GM15510 (cell line): Measurements from ENCODE around the gene PRSS56.

Experiments
- POLR2A ChIP-seq: IDR thresholded peaks from 3 replicates; pipeline ENCODE4 v1.6.1; 2011; ENCODE audit warnings: borderline replicate concordance; ENCODE audit not compliant: insufficient read length; ENCODE audit errors: extremely low read depth

The PRSS56 gene

GRCh38 chr2:232511336-232511890 lies 8.8 kb upstream of the PRSS56 start:
- TF ChIP-seq POLR2A, result no peak

- no peak for TF ChIP-seq POLR2A
Measured at GRCh38 chr2:232512602-232513001, 7.6 kb upstream of the PRSS56 start.

GRCh38 chr2:232513353-232513752 lies 6.8 kb upstream of the PRSS56 start:
- TF ChIP-seq POLR2A, result no peak

- TF ChIP-seq POLR2A, result no peak
Measured at GRCh38 chr2:232515639-232516038, 4.5 kb upstream of the PRSS56 start.

GRCh38 chr2:232516551-232516950 lies 3.6 kb upstream of the PRSS56 start:
- no peak for TF ChIP-seq POLR2A

- no peak for TF ChIP-seq POLR2A
Measured at GRCh38 chr2:232518844-232519243, 1.3 kb upstream of the PRSS56 start.

GRCh38 chr2:232520489-232520888 lies 301 bp downstream of the PRSS56 start:
- no peak for TF ChIP-seq POLR2A

- no peak for TF ChIP-seq POLR2A
Measured at GRCh38 chr2:232521098-232521497, 910 bp downstream of the PRSS56 start.

GRCh38 chr2:232521959-232522622 lies 1.9 kb downstream of the PRSS56 start:
- no peak for TF ChIP-seq POLR2A

GRCh38 chr2:232522623-232523401 lies 2.6 kb downstream of the PRSS56 start:
- no peak for TF ChIP-seq POLR2A

- TF ChIP-seq POLR2A, result no peak
Measured at GRCh38 chr2:232523402-232523681, 3.2 kb downstream of the PRSS56 start.

GRCh38 chr2:232523682-232524597 lies 3.8 kb downstream of the PRSS56 start:
- TF ChIP-seq POLR2A, result no peak

GRCh38 chr2:232524771-232525170 lies 4.6 kb downstream of the PRSS56 start:
- TF ChIP-seq POLR2A, result no peak

- no peak for TF ChIP-seq POLR2A
Measured at GRCh38 chr2:232525199-232525598, 5.0 kb downstream of the PRSS56 start.

- no peak for TF ChIP-seq POLR2A
Measured at GRCh38 chr2:232525791-232526371, 5.7 kb downstream of the PRSS56 start, which contains the start of gene CHRND. TSS of gene CHRND (plus strand) at chr2:232526160. CDS start at chr2:232526216, 56 bp downstream.

- TF ChIP-seq POLR2A, result no peak
Measured at GRCh38 chr2:232526372-232526941, 6.3 kb downstream of the PRSS56 start.
